ENCODE data around the gene YY1. TPM values are rescaled to one million over a fixed set of nuclear protein-coding genes. Genes with fewer than 3 reads are reported as not detected.

YY1 gene
- total RNA-seq, 1 donor: 53.1 TPM

DNA sequence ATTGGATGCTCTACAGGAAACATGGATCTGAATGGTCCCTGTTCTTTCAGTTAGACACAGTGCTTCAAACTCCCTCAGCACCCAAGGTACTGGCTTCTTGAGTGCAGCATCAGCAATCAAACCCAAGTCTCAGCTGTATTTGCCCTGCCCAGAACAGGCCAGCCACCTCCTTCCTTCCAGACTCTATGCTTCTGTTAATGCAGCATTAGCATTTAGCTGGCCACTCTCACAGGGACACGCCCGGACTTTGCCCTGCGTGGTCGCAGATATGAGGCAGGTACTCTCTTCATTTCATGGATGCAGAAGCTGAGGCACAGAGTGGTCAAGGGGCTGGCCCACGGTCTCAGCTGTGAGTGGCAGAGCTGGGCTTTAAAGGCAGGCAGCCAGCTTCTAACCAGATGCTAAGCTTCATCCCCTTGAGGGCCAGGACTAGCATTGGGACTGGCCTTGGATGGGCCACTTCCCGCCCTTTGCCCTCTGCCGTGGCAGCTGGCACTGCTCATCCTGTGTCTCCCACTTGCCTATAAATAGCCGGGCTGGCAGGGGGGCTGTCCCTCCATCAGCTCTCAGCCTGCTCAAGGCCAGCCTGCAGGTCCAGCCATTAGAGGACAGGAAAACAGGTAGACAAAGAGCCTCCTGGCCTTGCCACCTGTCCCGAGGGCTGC lies 82.7 kb downstream of the YY1 start:
- DNase-seq (ENCODE audit: low read depth): no peak
- no peak overlapping the region for H3K4me3 ChIP-seq (ENCODE audit: low read depth, low read length)
- TF ChIP-seq, protein P1, sequence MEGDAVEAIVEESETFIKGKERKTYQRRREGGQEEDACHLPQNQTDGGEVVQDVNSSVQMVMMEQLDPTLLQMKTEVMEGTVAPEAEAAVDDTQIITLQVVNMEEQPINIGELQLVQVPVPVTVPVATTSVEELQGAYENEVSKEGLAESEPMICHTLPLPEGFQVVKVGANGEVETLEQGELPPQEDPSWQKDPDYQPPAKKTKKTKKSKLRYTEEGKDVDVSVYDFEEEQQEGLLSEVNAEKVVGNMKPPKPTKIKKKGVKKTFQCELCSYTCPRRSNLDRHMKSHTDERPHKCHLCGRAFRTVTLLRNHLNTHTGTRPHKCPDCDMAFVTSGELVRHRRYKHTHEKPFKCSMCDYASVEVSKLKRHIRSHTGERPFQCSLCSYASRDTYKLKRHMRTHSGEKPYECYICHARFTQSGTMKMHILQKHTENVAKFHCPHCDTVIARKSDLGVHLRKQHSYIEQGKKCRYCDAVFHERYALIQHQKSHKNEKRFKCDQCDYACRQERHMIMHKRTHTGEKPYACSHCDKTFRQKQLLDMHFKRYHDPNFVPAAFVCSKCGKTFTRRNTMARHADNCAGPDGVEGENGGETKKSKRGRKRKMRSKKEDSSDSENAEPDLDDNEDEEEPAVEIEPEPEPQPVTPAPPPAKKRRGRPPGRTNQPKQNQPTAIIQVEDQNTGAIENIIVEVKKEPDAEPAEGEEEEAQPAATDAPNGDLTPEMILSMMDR (IDR thresholded peaks at IDR 0.05; ENCODE audit: insufficient read depth, low read depth, low read length): no peak

DNA sequence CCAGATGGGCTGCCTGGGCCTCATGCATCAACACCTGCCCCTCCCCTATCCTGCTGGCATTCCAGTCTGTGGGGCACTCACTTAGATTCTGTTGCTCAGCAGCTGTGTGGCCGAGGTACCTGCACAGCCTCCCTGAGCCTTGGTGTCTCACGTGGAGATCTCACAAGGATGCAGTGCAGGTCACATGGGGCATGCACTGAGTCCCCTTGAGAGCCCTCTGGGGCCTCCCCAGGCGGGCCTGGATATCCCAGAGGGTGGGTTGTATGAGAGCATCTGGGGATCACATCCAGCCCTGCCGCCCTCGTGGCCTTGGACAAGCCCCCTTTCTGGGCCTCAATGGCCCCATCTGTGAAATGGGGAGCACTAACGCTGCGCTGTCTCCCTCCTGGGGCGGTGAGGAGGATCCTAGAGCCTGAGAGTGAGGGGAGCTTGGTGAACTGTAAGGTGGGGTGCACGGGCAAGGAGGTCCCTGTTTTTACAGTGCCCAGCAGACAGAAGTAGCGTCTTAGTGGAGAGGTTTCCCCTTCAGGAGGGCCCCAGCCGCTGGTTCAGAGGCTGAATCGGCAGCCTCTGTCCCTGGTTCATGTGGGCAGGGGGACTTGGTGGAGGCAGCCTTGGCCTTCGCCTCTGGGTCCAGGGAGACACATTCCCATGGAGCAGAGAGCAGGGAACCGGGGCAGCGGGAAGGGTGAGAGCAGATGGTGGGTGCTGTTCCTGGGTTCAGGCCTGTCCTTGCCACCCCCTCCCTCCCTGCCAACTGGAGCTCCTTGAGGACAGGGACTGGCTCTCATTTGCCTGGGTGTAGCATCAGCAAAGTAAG lies 83.4 kb downstream of the YY1 start:
- no peak for DNase-seq (ENCODE audit: low read depth)
- TF ChIP-seq, protein P1 (IDR thresholded peaks at IDR 0.05; ENCODE audit: insufficient read depth, low read depth, low read length): no peak
- no peak overlapping the region for H3K4me3 ChIP-seq (ENCODE audit: low read depth, low read length)

DNA sequence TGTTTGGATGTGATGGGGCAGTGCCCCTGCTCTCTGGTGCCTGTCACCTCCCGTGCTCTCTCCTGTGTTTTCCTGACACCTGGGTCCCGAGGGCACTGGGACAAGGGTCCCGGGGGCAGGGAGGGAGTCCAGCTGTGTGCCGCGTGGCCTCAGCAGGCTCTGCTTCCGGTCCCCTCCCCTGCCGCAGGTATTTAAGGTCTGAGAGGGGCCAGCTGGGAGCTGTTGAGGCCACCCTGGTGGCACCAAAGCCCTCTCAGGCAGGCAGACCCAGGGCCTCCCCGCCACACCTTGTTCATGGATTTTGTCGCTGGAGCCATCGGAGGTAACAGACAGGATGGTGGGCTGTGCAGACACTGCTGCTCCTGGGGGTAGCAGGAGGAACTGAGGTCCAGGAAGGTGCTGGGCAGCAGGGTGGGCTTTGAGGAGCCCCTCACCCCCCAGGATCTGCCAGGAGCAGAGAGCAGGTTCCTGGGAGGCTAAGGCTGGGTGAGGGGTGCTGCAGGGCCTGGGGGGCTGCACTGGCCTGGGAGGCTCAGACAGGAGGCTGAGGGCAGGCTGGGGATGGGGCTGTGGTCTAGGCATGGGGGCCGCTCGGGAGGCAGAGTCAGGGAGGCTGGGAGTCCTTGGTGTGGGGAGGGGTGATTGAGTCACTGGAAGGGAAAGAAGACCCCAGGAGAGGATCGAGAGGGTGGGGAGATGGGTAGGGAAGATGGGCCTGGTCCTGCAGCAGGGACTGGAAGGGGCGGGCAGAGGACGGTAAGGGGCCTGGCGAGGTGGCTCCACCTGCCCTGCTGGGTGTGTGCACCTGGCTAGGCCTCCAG lies 84.4 kb downstream of the YY1 start, which contains the start of gene SLC25A47:
TSS of gene SLC25A47 (plus strand) at position 219 of the 821 bp plus-strand sequence. CDS start at position 295, 76 bp downstream.
- TF ChIP-seq, protein P1 (IDR thresholded peaks at IDR 0.05; ENCODE audit: insufficient read depth, low read depth, low read length): no peak
- no peak for DNase-seq (ENCODE audit: low read depth)
- H3K4me3 ChIP-seq (ENCODE audit: low read depth, low read length): no peak within 1 kb of the TSS

DNA sequence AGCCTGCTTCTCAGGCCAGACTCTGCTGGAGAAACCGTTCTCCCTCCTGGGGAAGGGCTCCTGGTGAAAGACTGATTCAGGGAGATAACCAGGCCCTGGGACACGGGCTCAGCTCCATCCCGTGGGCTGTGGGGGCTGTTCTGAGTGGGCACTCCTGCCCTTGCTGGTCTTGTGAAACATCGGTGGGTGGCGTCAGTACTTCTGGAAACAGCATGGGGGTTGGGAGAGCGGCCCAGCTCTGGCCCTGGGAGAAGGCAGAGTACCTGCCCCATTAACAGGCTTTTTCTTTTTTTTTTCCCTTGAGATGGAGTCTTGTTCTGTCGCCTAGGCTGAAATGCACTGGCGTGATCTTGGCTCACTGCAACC lies 85.0 kb downstream of the YY1 start:
- no peak overlapping the region for H3K4me3 ChIP-seq (ENCODE audit: low read depth, low read length)
- TF ChIP-seq, protein P1 (IDR thresholded peaks at IDR 0.05; ENCODE audit: insufficient read depth, low read depth, low read length): no peak
- no peak for DNase-seq (ENCODE audit: low read depth)

DNA sequence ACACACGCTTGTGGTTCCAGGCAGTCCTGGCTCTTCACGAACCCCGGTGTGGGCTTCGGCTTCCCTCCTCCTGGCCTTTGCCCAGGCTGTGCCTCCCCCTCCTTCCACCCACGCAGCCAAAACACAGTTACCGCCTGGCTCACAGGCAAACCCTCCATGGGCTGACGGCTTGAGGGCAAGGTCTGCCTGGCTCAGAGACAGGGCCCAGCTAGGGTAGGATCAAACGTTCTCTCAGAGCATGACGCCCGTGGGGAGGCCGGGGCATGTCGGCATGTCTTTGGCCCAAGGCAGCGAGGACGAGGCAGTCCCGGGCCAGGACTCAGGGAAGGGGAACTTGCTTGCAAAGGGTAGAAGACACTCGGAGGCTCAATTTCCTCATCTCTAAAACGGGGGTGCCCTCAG lies 86.3 kb downstream of the YY1 start:
- no peak for DNase-seq (ENCODE audit: low read depth)

DNA sequence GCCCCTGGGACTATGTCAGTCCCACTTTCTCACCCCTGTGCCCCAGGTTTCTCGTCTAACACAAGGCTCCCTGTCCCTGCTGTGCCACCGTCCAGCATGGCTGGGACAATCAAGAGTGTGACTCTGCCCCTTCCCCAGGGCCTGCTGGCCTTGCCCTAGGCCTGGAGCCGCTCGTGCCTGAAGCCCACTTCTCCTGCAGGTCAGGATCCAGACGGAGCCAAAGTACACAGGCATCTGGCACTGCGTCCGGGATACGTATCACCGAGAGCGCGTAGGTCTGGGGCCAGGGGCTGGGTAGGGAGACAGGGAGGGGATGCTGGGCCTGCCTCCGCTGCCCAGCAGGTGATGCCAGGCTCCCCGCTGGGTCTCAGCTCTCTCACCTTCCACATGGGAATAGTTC lies 87.0 kb downstream of the YY1 start:
- no peak for DNase-seq (ENCODE audit: low read depth)
- TF ChIP-seq, protein P1 (IDR thresholded peaks at IDR 0.05; ENCODE audit: insufficient read depth, low read depth, low read length): no peak
- H3K4me3 ChIP-seq (ENCODE audit: low read depth, low read length): no peak overlapping the region

More for the DNA sequence above, 86.3 kb downstream of the YY1 start:
- no peak overlapping the region for H3K4me3 ChIP-seq (ENCODE audit: low read depth, low read length)
- TF ChIP-seq, protein P1 (IDR thresholded peaks at IDR 0.05; ENCODE audit: insufficient read depth, low read depth, low read length): no peak
